H9 (cell line): ENCODE data around the gene TMEM107. TPM values are rescaled to one million over a fixed set of nuclear protein-coding genes. Genes with fewer than 3 reads are reported as not detected.

Source experiments
- DNase-seq: peaks from one replicate; pipeline ENCODE4 v3.0.0-alpha.2; 2017
- H2AFZ ChIP-seq: one replicate; pipeline ENCODE4 v1.6.1; 2013; ENCODE audit warnings: mild to moderate bottlenecking, low read length, control low read depth, moderate library complexity
- H2AK5ac ChIP-seq: 2 replicates; pipeline ENCODE4 v1.6.1; 2013; ENCODE audit warnings: low read length, control low read depth, mixed read lengths; ENCODE audit not compliant: insufficient read length
- H2BK120ac ChIP-seq: one replicate; pipeline ENCODE4 v1.6.1; 2013; ENCODE audit warnings: low read depth, mild to moderate bottlenecking, low read length, control low read depth, inconsistent platforms; ENCODE audit not compliant: poor library complexity, severe bottlenecking
- H2BK12ac ChIP-seq: 2 replicates; pipeline ENCODE4 v1.6.1; 2013; ENCODE audit warnings: low read length, control low read depth, mixed read lengths, low read depth; ENCODE audit not compliant: insufficient read length
- H2BK15ac ChIP-seq: 2 replicates; pipeline ENCODE4 v1.6.1; 2013; ENCODE audit warnings: low read depth, low read length, control low read depth
- H2BK20ac ChIP-seq: one replicate; pipeline ENCODE4 v1.6.1; 2013; ENCODE audit warnings: low read depth, mild to moderate bottlenecking, low read length, control low read depth, inconsistent platforms; ENCODE audit not compliant: poor library complexity, severe bottlenecking
- H2BK5ac ChIP-seq: 2 replicates; pipeline ENCODE4 v1.6.1; 2013; ENCODE audit warnings: low read length, control low read depth, mixed read lengths; ENCODE audit not compliant: insufficient read length
- H3K14ac ChIP-seq: 2 replicates; pipeline ENCODE4 v1.6.1; 2013; ENCODE audit warnings: low read length, control low read depth; ENCODE audit not compliant: insufficient read depth
- H3K18ac ChIP-seq: 2 replicates; pipeline ENCODE4 v1.6.1; 2013; ENCODE audit warnings: low read depth, mild to moderate bottlenecking, mixed read lengths, low read length, control low read depth; ENCODE audit not compliant: insufficient read length
- H3K23ac ChIP-seq: 2 replicates; pipeline ENCODE4 v1.6.1; 2013; ENCODE audit warnings: low read length, control low read depth, mixed read lengths, low read depth; ENCODE audit not compliant: insufficient read length
- H3K23me2 ChIP-seq: 2 replicates; pipeline ENCODE4 v1.6.1; 2013; ENCODE audit warnings: low read depth, mild to moderate bottlenecking, mixed read lengths, low read length, control low read depth; ENCODE audit not compliant: insufficient read length, poor library complexity, severe bottlenecking
- H3K27ac ChIP-seq: 2 replicates; pipeline ENCODE4 v1.5.1; 2013; ENCODE audit warnings: low read length, control low read depth, mixed read lengths, low read depth; ENCODE audit not compliant: insufficient read length
- H3K27me3 ChIP-seq: 2 replicates; pipeline ENCODE4 v1.6.1; 2013; ENCODE audit warnings: low read length, control low read depth, inconsistent platforms; ENCODE audit not compliant: insufficient read depth
- H3K4ac ChIP-seq: 2 replicates; pipeline ENCODE4 v1.6.1; 2013; ENCODE audit warnings: low read depth, mild to moderate bottlenecking, control low read depth, inconsistent platforms, low read length, moderate library complexity
- H3K4me1 ChIP-seq: 2 replicates; pipeline ENCODE4 v1.6.1; 2013; ENCODE audit warnings: low read length, control low read depth, inconsistent platforms; ENCODE audit not compliant: insufficient read depth
- H3K4me2 ChIP-seq: 2 replicates; pipeline ENCODE4 v1.6.1; 2013; ENCODE audit warnings: low read length, control low read depth, mixed read lengths; ENCODE audit not compliant: insufficient read length, insufficient read depth
- H3K56ac ChIP-seq: 2 replicates; pipeline ENCODE4 v1.6.1; 2013; ENCODE audit warnings: low read depth, mild to moderate bottlenecking, mixed read lengths, low read length, control low read depth; ENCODE audit not compliant: insufficient read length
- H3K79me1 ChIP-seq: 2 replicates; pipeline ENCODE4 v1.6.1; 2013; ENCODE audit warnings: low read depth, mild to moderate bottlenecking, moderate library complexity, low read length, control low read depth, inconsistent platforms; ENCODE audit not compliant: insufficient read depth, poor library complexity, severe bottlenecking
- H3K79me2 ChIP-seq: 2 replicates; pipeline ENCODE4 v1.6.1; 2013; ENCODE audit warnings: low read length, control low read depth, inconsistent platforms; ENCODE audit not compliant: insufficient read depth
- H3K9ac ChIP-seq: 2 replicates; pipeline ENCODE4 v1.6.1; 2013; ENCODE audit warnings: low read length, control low read depth, mixed read lengths; ENCODE audit not compliant: insufficient read length; ENCODE audit errors: extremely low read depth
- H3K9me3 ChIP-seq: one replicate; pipeline ENCODE4 v1.6.1; 2013; ENCODE audit warnings: low read depth, low read length, inconsistent platforms; ENCODE audit not compliant: control insufficient read depth
- H3T11ph ChIP-seq: one replicate; pipeline ENCODE4 v1.6.1; 2013; ENCODE audit warnings: mild to moderate bottlenecking, low read length, control low read depth, inconsistent platforms
- H4K20me1 ChIP-seq: one replicate; pipeline ENCODE4 v1.6.1; 2013; ENCODE audit not compliant: control insufficient read depth, insufficient read length, insufficient read depth
- H4K5ac ChIP-seq: 2 replicates; pipeline ENCODE4 v1.6.1; 2013; ENCODE audit warnings: low read depth, mild to moderate bottlenecking, mixed read lengths, low read length, control low read depth; ENCODE audit not compliant: insufficient read length
- H4K8ac ChIP-seq: replicated peaks from 2 replicates; pipeline ENCODE4 v1.6.1; 2013; ENCODE audit warnings: low read length, control low read depth, mixed read lengths, low read depth; ENCODE audit not compliant: insufficient read length
- H4K91ac ChIP-seq: 2 replicates; pipeline ENCODE4 v1.6.1; 2013; ENCODE audit warnings: low read depth, mild to moderate bottlenecking, moderate library complexity, mixed read lengths, low read length, control low read depth; ENCODE audit not compliant: insufficient read length
- H3K27ac Mint-ChIP-seq, 3 experiments: 2 replicates in 2 of 3; 3 replicates in 1 of 3; pipeline ENCODE4 v1.8.0; 2020 to 2021; ENCODE audit warnings: mixed read lengths in 3 of 3, mild to moderate bottlenecking in 1 of 3, moderate library complexity in 1 of 3
- H3K27me3 Mint-ChIP-seq: 2 replicates; pipeline ENCODE4 v1.8.0; 2021; ENCODE audit warnings: low read depth, mild to moderate bottlenecking, moderate library complexity, mixed read lengths
- H3K36me3 Mint-ChIP-seq, 3 experiments: 2 replicates in 2 of 3; 3 replicates in 1 of 3; pipeline ENCODE4 v1.8.0; 2020 to 2021; ENCODE audit warnings: low read depth in 3 of 3, mixed read lengths in 3 of 3; ENCODE audit not compliant: insufficient read depth in 1 of 3
- H3K4me1 Mint-ChIP-seq, 2 experiments: 2 replicates each; pipeline ENCODE4 v1.8.0; 2020; ENCODE audit warnings: mixed read lengths in 2 of 2
- H3K4me3 Mint-ChIP-seq, 2 experiments: 2 replicates in 1 of 2; 3 replicates in 1 of 2; pipeline ENCODE4 v1.8.0; 2020 to 2021; ENCODE audit warnings: mild to moderate bottlenecking in 2 of 2, mixed read lengths in 2 of 2, moderate library complexity in 1 of 2
- H3K9me3 Mint-ChIP-seq, 2 experiments: 2 replicates in 1 of 2; 3 replicates in 1 of 2; pipeline ENCODE4 v1.8.0; 2020; ENCODE audit warnings: mild to moderate bottlenecking in 2 of 2, mixed read lengths in 2 of 2, moderate library complexity in 1 of 2
- WGBS: extraction: QIAGEN DNeasy Blood & Tissue Kit; methylation state at CpG from one replicate; pipeline ENCODE4 v1.1.7; 2013; ENCODE audit warnings: missing lambda C conversion rate, low lambda C conversion rate, mixed read lengths; ENCODE audit not compliant: insufficient read length; ENCODE audit errors: extremely low coverage; 5-methylcytosine and 5-hydroxymethylcytosine counted together
- total RNA-seq: library from RNA; stranded (reverse); gene quantifications from 2 replicates; pipeline ENCODE4 v1.2.1, GENCODE V29; 2021
- TF ChIP-seq, protein P1 (sequence below): fragments of 200-600 bp; sonication (generic); conservative IDR thresholded peaks from 3 replicates; pipeline ENCODE4 v1.8.0; 2021; ENCODE audit warnings: antibody characterized with exemption, mild to moderate bottlenecking

TMEM107 gene
- total RNA-seq, 1 experiment from 2014 or later, result 12.7 TPM

DNA sequence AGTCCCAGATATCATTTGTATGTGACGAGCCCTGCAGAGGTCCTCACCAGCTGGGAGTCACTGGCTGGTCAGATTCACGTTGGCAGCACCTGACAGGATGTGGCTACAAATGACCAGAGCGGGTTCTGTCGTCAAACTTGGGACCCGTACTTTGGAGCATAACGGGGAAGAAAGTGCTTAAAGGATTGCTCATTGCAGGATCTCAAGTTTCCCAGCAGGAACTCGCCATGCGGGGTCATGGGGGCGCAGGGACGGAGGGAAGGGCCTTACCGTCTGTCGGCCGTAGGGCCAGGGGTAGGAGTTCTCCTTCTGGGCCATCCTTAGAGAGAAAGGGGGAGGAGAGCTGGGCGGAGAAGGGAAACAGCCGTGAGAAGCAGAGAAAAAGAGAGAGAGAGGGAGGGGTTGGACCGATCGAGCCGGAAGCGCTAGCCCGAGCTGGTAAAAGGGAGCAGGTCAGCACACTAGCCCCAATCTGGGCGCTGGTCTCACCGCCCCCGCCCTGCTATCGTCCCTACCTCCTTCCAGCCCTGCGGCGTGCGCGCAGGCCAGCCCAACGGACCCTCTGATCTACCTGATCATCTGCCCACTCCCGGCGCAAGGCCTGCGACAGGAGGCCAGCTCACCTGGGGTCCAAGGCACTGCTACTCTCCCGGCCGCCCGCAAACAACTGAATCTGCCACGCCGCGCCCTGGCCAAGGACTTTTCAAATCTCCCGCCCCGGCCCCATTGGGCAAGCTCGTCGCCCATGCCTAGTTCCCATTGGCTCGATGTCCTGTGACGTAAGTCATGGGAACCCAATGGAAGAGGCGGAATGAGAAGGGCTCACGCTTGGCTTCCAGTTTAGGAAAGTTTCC is 34.0 kb upstream of the TMEM107 start, which contains the start of gene AURKB:
Gene AURKB, minus strand, starts transcription at position 669 of the 854 bp plus-strand sequence. Its CDS starts 351 bp downstream, at position 318.
- no peak within 1 kb of the TSS for H2AFZ ChIP-seq
- no peaks in the 10 kb centered on the region for H3K27me3 ChIP-seq
- H2BK120ac ChIP-seq, result peak within 1 kb of the TSS; percentile 10
- no peak within 1 kb of the TSS for H3K23ac ChIP-seq
- no CpG with 5 or more reads among the region's 46 CpGs for WGBS
- peaks cover 3% of the 10 kb centered on the region for H3K79me1 ChIP-seq
- no peak within 1 kb of the TSS for H4K91ac ChIP-seq
- no peak within 1 kb of the TSS for H2BK20ac ChIP-seq
- H3K56ac ChIP-seq, result no peak within 1 kb of the TSS
- H3K27me3 Mint-ChIP-seq, result peaks cover 2% of the 10 kb centered on the region; the same call in 1 of the 2 replicates
- peak within 1 kb of the TSS; percentile 80 for H3K4me2 ChIP-seq
- no peak within 1 kb of the TSS for H4K8ac ChIP-seq
- TF ChIP-seq, protein P1, sequence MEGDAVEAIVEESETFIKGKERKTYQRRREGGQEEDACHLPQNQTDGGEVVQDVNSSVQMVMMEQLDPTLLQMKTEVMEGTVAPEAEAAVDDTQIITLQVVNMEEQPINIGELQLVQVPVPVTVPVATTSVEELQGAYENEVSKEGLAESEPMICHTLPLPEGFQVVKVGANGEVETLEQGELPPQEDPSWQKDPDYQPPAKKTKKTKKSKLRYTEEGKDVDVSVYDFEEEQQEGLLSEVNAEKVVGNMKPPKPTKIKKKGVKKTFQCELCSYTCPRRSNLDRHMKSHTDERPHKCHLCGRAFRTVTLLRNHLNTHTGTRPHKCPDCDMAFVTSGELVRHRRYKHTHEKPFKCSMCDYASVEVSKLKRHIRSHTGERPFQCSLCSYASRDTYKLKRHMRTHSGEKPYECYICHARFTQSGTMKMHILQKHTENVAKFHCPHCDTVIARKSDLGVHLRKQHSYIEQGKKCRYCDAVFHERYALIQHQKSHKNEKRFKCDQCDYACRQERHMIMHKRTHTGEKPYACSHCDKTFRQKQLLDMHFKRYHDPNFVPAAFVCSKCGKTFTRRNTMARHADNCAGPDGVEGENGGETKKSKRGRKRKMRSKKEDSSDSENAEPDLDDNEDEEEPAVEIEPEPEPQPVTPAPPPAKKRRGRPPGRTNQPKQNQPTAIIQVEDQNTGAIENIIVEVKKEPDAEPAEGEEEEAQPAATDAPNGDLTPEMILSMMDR, result no peak
- no peak within 1 kb of the TSS for H2BK5ac ChIP-seq
- H2BK12ac ChIP-seq, result no peak within 1 kb of the TSS
- H3K4me1 ChIP-seq, result no peaks in the 10 kb centered on the region
- H2BK15ac ChIP-seq, result no peak within 1 kb of the TSS
- H3K9me3 ChIP-seq, result no peaks in the 10 kb centered on the region
- H3K79me2 ChIP-seq, result peaks cover 4% of the 10 kb centered on the region; the same call in 1 of the 2 replicates
- peaks cover 26 to 29% (median 27%) of the 10 kb centered on the region in 3 experiments for H3K36me3 Mint-ChIP-seq
- H3K23me2 ChIP-seq, result peaks cover 4% of the 10 kb centered on the region
- H3T11ph ChIP-seq, result no peak within 1 kb of the TSS
- H3K4ac ChIP-seq, result no peak within 1 kb of the TSS
- peak within 1 kb of the TSS; percentile 55 for H4K5ac ChIP-seq
- peak within 1 kb of the TSS; percentile 86 for H3K18ac ChIP-seq
- peak within 1 kb of the TSS; percentile 91 to 99 for H3K4me3 Mint-ChIP-seq
- no peak within 1 kb of the TSS for H2AK5ac ChIP-seq
- no peaks in the 10 kb centered on the region for H3K9me3 Mint-ChIP-seq
- peak within 1 kb of the TSS; percentile 86 for H3K9ac ChIP-seq
- peak; percentile 98 for DNase-seq
- peak within 1 kb of the TSS; percentile 94 for H3K14ac ChIP-seq
- peak within 1 kb of the TSS; percentile 96 to 99 (median 99) for H3K27ac Mint-ChIP-seq
- H3K27ac ChIP-seq, result peak within 1 kb of the TSS; percentile 37
- H3K4me1 Mint-ChIP-seq, result peaks cover 10 to 18% of the 10 kb centered on the region in 2 experiments
- H4K20me1 ChIP-seq, result no peaks in the 10 kb centered on the region
